Measurements from ENCODE around the gene VAPA.
A peak's percentile ranks its signal among the peaks of the same experiment; 100 is the strongest.

VAPA gene

GRCh38 chr18:9913526-9914333 lies at the start of gene VAPA:
VAPA (plus strand) TSS chr18:9914016; CDS start chr18:9914257, 241 bp downstream.
- peak; percentile 88 for DNase-seq

- DNase-seq: no peak
Observed at GRCh38 chr18:9865764-9866490, 47.9 kb upstream of the VAPA start.

- no peak for DNase-seq
Observed at GRCh38 chr18:9866627-9867026, 47.2 kb upstream of the VAPA start.

GRCh38 chr18:9867071-9867594 lies 46.7 kb upstream of the VAPA start:
- DNase-seq: no peak

GRCh38 chr18:9868857-9869714 lies 44.7 kb upstream of the VAPA start:
- no peak for DNase-seq

GRCh38 chr18:9869715-9870430 lies 43.9 kb upstream of the VAPA start:
- DNase-seq: no peak

- DNase-seq: no peak
Observed at GRCh38 chr18:9870431-9871008, 43.3 kb upstream of the VAPA start.

- DNase-seq: no peak
Observed at GRCh38 chr18:9871244-9871746, 42.5 kb upstream of the VAPA start.

- DNase-seq: no peak
Observed at GRCh38 chr18:9872823-9873222, 41.0 kb upstream of the VAPA start.

- no peak for DNase-seq
Observed at GRCh38 chr18:9874728-9875127, 39.1 kb upstream of the VAPA start.

GRCh38 chr18:9876212-9876866 lies 37.5 kb upstream of the VAPA start:
- no peak for DNase-seq

- no peak for DNase-seq
Observed at GRCh38 chr18:9876867-9877654, 36.8 kb upstream of the VAPA start.

GRCh38 chr18:9877655-9878014 lies 36.2 kb upstream of the VAPA start:
- no peak for DNase-seq

GRCh38 chr18:9878095-9878494 lies 35.7 kb upstream of the VAPA start:
- no peak for DNase-seq

GRCh38 chr18:9878783-9879242 lies 35.0 kb upstream of the VAPA start:
- DNase-seq: no peak

- no peak for DNase-seq
Observed at GRCh38 chr18:9884090-9884489, 29.7 kb upstream of the VAPA start.

GRCh38 chr18:9884532-9885140 lies 29.2 kb upstream of the VAPA start:
- no peak for DNase-seq

GRCh38 chr18:9885170-9886004 lies 28.4 kb upstream of the VAPA start, which contains the start of gene TXNDC2:
TXNDC2 (plus strand) TSS chr18:9885973; CDS start chr18:9886681, 708 bp downstream.
- no peak for DNase-seq

- DNase-seq: no peak
Observed at GRCh38 chr18:9886005-9886348, 27.8 kb upstream of the VAPA start.
